ENCODE results near the gene TMEM200C. TPM values are rescaled to one million over a fixed set of nuclear protein-coding genes. Genes with fewer than 3 reads are reported as not detected.

Gene TMEM200C
- polyA plus RNA-seq, 3 donors = not detected

GRCh38 chr18:5941890-5942289 lies 46.6 kb upstream of the TMEM200C start:
- Mint-ChIP-seq H3K27me3 (ENCODE audit: low read depth in 3 of 3) (peaks cover 2 to 14% (median 9%) of the 10 kb centered on the region in 3 donors), H3K27ac (no peak overlapping the region), H3K9me3 (peaks cover 0 to 6% (median 3%) of the 10 kb centered on the region in 7 donors), H3K4me1 (no peaks in the 10 kb centered on the region), H3K36me3 (no peaks in the 10 kb centered on the region), H3K4me3 (no peak overlapping the region)
- Histone ChIP-seq H3K27me3 (ENCODE audit: control insufficient read depth in 2 of 2, insufficient read depth in 2 of 2, low read length in 2 of 2) (no peaks in the 10 kb centered on the region), H3K36me3 (replicated peaks in 1 of 2; ENCODE audit: control insufficient read depth in 1 of 2, insufficient read depth in 2 of 2, low read length in 2 of 2) (no peaks in the 10 kb centered on the region), H3K9me3 (replicated peaks in 1 of 2; ENCODE audit: control insufficient read depth in 1 of 2, insufficient read depth in 1 of 2, low read length in 2 of 2) (no peaks in the 10 kb centered on the region), H4K20me1 (ENCODE audit: insufficient read depth, low read length) (no peaks in the 10 kb centered on the region), H3K4me2 (replicated peaks; ENCODE audit: extremely low read depth, low read length, poor library complexity, severe bottlenecking) (no peak overlapping the region), H3K4me3 (replicated peaks in 1 of 3; ENCODE audit: low read depth in 2 of 3, low read length in 3 of 3) (no peak overlapping the region), H3K9ac (ENCODE audit: insufficient read depth, low read length, poor library complexity, severe bottlenecking) (no peak overlapping the region), H3K4me1 (ENCODE audit: control insufficient read depth in 1 of 2, insufficient read depth in 2 of 2, low read length in 2 of 2) (no peaks in the 10 kb centered on the region), H3K27ac (ENCODE audit: low read depth in 1 of 2, low read length in 2 of 2) (no peak overlapping the region), H3K79me2 (ENCODE audit: insufficient read depth, low read length) (no peaks in the 10 kb centered on the region), H2AFZ (ENCODE audit: insufficient read depth, low read depth, low read length, poor library complexity, severe bottlenecking) (no peak overlapping the region)
- no peak for TF ChIP-seq CTCF (IDR thresholded peaks at IDR 0.05)
- WGBS (ENCODE audit: insufficient coverage) = no CpG with 5 or more reads among the region's 3 CpGs
- no peak for DNase-seq
- intact Hi-C loops (cut with micrococcal nuclease) = no loop called here

- Mint-ChIP-seq H3K36me3 (no peaks in the 10 kb centered on the region), H3K27me3 (ENCODE audit: low read depth in 3 of 3) (peaks cover 2 to 12% (median 12%) of the 10 kb centered on the region in 3 donors), H3K27ac (no peak overlapping the region), H3K4me1 (no peaks in the 10 kb centered on the region), H3K9me3 (peaks cover 0 to 5% (median 4%) of the 10 kb centered on the region in 7 donors), H3K4me3 (no peak overlapping the region)
- Histone ChIP-seq H3K79me2 (ENCODE audit: insufficient read depth, low read length) (no peaks in the 10 kb centered on the region), H3K4me1 (ENCODE audit: control insufficient read depth in 1 of 2, insufficient read depth in 2 of 2, low read length in 2 of 2) (no peaks in the 10 kb centered on the region), H3K36me3 (replicated peaks in 1 of 2; ENCODE audit: control insufficient read depth in 1 of 2, insufficient read depth in 2 of 2, low read length in 2 of 2) (no peaks in the 10 kb centered on the region), H3K27ac (ENCODE audit: low read depth in 1 of 2, low read length in 2 of 2) (no peak overlapping the region), H3K27me3 (ENCODE audit: control insufficient read depth in 2 of 2, insufficient read depth in 2 of 2, low read length in 2 of 2) (no peaks in the 10 kb centered on the region), H3K4me3 (replicated peaks in 1 of 3; ENCODE audit: low read depth in 2 of 3, low read length in 3 of 3) (no peak overlapping the region), H3K4me2 (replicated peaks; ENCODE audit: extremely low read depth, low read length, poor library complexity, severe bottlenecking) (no peak overlapping the region), H2AFZ (ENCODE audit: insufficient read depth, low read depth, low read length, poor library complexity, severe bottlenecking) (no peak overlapping the region), H3K9ac (ENCODE audit: insufficient read depth, low read length, poor library complexity, severe bottlenecking) (no peak overlapping the region), H4K20me1 (ENCODE audit: insufficient read depth, low read length) (no peaks in the 10 kb centered on the region), H3K9me3 (replicated peaks in 1 of 2; ENCODE audit: control insufficient read depth in 1 of 2, insufficient read depth in 1 of 2, low read length in 2 of 2) (no peaks in the 10 kb centered on the region)
- no peak for DNase-seq
- TF ChIP-seq CTCF (IDR thresholded peaks at IDR 0.05) = no peak
- WGBS (ENCODE audit: insufficient coverage) = 94% methylated on average over 5 of the region's 7 CpGs
- intact Hi-C loops (cut with micrococcal nuclease) = no loop called here
Measured at GRCh38 chr18:5939801-5940667, 44.7 kb upstream of the TMEM200C start.

All from CD14-positive monocyte (primary cell).